Measurements from ENCODE around the gene ZNF358. TPM values are rescaled to one million over a fixed set of nuclear protein-coding genes. Genes with fewer than 3 reads are reported as not detected.

ZNF358 gene
- total RNA-seq, 4 donors from 2014 or later: 30.4 to 42.8 (median 36.9) TPM

DNA sequence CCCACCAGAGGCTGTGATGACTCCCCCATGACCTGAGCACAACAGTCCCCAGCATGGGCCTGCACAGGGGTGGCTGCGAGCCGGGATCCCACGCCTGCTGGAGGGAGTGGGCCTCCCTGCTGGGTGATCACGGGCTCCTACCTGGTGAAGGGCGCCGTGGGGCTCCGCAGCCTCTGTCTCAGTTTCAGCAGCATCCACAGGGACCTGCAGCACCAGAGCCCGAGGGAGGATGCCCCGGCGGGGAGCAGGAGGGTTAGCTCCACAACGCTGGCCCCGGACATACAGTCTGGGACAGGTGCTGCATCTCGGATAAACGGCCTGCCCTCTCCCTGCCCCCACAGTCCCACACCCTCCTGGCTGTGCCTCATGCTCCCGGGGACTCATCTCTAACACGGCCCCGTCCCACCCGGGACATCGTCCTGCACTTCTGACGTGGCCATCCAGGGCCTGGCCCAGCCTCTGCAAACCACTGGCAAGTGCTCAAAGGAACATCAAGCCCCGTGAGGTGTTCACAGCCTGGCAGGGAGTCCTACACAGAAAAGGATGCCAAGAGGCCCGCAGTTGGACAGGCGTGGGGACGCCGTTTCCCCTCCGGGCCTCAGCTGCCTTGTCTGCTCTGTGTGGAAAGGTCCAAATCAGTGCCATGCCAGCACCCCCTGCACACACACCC lies 37.6 kb upstream of the ZNF358 start:
- TF ChIP-seq POLR2A (IDR thresholded peaks at IDR 0.05): no peak
- TF ChIP-seq, protein P1, sequence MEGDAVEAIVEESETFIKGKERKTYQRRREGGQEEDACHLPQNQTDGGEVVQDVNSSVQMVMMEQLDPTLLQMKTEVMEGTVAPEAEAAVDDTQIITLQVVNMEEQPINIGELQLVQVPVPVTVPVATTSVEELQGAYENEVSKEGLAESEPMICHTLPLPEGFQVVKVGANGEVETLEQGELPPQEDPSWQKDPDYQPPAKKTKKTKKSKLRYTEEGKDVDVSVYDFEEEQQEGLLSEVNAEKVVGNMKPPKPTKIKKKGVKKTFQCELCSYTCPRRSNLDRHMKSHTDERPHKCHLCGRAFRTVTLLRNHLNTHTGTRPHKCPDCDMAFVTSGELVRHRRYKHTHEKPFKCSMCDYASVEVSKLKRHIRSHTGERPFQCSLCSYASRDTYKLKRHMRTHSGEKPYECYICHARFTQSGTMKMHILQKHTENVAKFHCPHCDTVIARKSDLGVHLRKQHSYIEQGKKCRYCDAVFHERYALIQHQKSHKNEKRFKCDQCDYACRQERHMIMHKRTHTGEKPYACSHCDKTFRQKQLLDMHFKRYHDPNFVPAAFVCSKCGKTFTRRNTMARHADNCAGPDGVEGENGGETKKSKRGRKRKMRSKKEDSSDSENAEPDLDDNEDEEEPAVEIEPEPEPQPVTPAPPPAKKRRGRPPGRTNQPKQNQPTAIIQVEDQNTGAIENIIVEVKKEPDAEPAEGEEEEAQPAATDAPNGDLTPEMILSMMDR (IDR thresholded peaks at IDR 0.05): no peak
- WGBS, 2 donors: 57 to 82% methylated on average over 12 to 26 of the region's 26 CpGs
- DNase-seq (ENCODE audit: low spot score in 2 of 2): no peak
- no peak overlapping the region for H3K4me3 ChIP-seq (ENCODE audit: low read depth, poor library complexity, severe bottlenecking)
- intact Hi-C loops (cut with DNase I; ENCODE audit: low total_unique reads): no loop called here

DNA sequence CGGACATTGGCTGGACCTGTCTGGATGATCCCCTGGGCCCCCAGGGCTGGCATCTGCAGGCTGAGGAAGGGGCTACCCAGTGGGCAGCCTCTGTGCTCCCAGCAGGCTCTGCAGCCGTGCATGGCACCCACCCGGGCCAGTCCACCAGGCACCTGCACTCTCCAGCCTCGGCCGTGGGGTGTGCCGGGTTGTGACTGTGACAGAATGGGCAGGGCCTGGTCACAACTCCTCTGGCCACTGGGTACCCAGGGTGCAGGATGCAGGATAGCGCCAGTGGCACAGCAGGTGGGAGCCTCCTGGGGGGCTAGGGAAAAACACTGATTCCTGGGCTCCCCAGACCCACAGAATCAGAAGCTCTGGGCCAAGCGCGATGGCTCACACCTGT lies 37.1 kb upstream of the ZNF358 start:
- WGBS, 2 donors: 85 to 95% methylated on average over 4 to 5 of the region's 9 CpGs

DNA sequence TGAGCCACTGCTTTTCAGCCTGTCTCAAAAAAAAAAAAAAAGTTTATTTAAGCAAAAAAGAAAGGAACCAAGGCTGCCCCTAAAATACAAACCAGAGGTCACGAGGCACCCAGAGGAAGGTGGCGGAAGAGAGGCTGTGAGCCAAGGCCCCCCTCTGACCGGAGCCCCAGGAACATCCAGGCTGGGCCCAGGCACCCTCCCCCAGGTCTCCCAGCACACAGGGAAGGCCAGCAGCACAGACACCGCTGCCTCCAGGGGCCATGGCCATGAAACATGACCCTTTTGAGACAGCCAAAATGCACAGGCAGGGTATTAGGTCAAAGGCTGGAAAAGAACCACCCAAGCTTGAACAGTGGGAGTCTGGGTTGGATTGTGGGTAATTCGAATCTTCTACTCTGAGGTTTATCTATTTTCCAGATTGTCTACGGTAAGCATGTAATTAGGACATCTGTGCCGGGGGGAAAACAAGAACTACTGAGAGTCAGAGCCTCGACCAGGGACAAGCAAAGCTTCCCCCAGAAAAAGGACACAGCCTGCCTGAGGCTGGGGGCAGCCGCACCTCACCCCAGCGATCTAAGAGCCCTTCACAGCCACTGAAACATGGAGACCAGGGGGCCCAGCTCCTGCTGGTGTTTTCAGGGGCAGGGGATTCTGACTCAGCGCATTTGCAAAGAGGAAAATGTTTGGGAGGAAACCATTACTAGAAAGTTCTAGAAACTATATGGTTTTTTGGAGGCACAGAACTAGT lies 35.5 kb upstream of the ZNF358 start:
- H3K4me3 ChIP-seq (ENCODE audit: low read depth, poor library complexity, severe bottlenecking): no peak overlapping the region
- WGBS, 2 donors: 68 to 82% methylated on average over 11 of the region's 11 CpGs
- intact Hi-C loops (cut with DNase I; ENCODE audit: low total_unique reads): no loop called here
- DNase-seq (ENCODE audit: low spot score in 2 of 2): no peak
- no peak for TF ChIP-seq POLR2A (IDR thresholded peaks at IDR 0.05)
- TF ChIP-seq, protein P1 (IDR thresholded peaks at IDR 0.05): no peak

More for the DNA sequence above, 37.1 kb upstream of the ZNF358 start:
- DNase-seq (ENCODE audit: low spot score in 2 of 2): no peak
- intact Hi-C loops (cut with DNase I; ENCODE audit: low total_unique reads): no loop called here
- no peak overlapping the region for H3K4me3 ChIP-seq (ENCODE audit: low read depth, poor library complexity, severe bottlenecking)
- TF ChIP-seq POLR2A (IDR thresholded peaks at IDR 0.05): no peak
- TF ChIP-seq, protein P1 (IDR thresholded peaks at IDR 0.05): no peak

DNA sequence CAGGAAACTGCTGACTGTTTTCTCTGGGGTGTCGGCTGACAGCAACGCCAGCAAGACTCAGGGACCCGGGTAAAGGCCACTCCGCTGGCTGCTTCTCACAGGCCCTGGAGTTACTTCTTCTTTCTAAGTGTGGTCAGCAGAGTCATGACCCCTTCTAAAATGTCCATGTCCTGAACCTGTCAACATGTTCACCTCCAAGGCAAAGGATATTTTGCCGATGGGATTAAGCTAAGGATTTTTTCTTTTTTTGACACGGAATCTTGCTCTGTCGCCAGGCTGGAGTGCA lies 35.0 kb upstream of the ZNF358 start:
- H3K4me3 ChIP-seq (ENCODE audit: low read depth, poor library complexity, severe bottlenecking): no peak overlapping the region
- TF ChIP-seq POLR2A (IDR thresholded peaks at IDR 0.05): no peak
- TF ChIP-seq, protein P1 (IDR thresholded peaks at IDR 0.05): no peak
- WGBS, 2 donors: 85 to 89% methylated on average over 7 of the region's 7 CpGs
- intact Hi-C loops (cut with DNase I; ENCODE audit: low total_unique reads): no loop called here
- no peak for DNase-seq (ENCODE audit: low spot score in 2 of 2)

DNA sequence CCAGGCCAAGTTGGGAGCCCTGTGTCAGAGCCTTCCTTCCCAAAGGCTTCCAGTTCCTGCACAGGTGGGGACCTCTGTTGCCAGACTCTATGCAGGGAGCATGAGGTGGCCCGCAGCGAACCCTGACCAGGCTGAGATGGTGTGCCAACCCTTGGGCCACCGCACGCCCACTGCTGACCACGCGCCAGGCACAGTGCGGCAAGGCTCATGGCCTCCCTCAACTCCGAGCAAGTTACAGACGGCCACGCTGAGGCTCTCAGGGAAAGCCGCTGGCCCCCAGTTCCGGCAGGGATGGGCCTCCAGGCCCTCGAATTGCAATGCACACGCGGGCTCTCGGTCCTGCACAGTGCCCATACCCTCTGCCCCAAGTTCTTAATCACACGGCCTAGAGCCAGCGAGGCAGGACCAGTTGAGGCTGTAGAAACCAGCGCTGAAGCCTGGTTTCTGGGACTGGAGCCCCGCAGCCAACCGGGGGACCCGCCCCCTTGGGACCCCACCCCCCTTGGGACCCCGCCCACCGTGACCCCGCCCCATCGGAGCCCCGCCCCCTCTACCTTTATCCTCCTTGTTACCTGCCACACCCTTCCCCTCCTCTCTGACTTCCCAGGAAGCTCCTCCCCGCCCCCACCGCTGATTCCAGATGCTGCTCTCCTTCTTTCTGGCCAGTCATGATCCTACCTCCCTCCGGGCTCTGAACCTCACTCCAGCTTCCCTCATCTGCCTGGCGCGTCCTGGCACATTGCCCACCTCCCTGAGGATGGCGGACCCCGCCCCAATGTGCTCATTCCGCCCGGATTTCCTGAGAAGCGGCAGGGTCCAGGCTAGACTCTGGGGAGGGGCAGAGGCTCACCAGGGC lies 33.1 kb upstream of the ZNF358 start:
- H3K4me3 ChIP-seq (ENCODE audit: low read depth, poor library complexity, severe bottlenecking): no peak overlapping the region

More for the DNA sequence above, 33.1 kb upstream of the ZNF358 start:
- peak in 1 of 2 donors; percentile 90 for DNase-seq (ENCODE audit: low spot score in 2 of 2)
- intact Hi-C loops (cut with DNase I; ENCODE audit: low total_unique reads): no loop called here
- TF ChIP-seq, protein P1 (IDR thresholded peaks at IDR 0.05): no peak
- no peak for TF ChIP-seq POLR2A (IDR thresholded peaks at IDR 0.05)
- 35 to 36% methylated on average over 31 to 37 of the region's 37 CpGs for WGBS, 2 donors

Data from lower leg skin (tissue), 4 donors.